Activated CD8-positive, alpha-beta T cell treated with anti-CD3 and anti-CD28 coated beads for 36 hours (primary cell): ENCODE results near the gene GALT. TPM values are rescaled to one million over a fixed set of nuclear protein-coding genes. Genes with fewer than 3 reads are reported as not detected.

Experiments used
- ATAC-seq: fragments of 200-7000 bp; cut with Tn5 transposase; one replicate; pipeline ENCODE4 v1.10.0; 2021; ENCODE audit warnings: mild to moderate bottlenecking, moderate library complexity
- CTCF ChIA-PET: fragments of 350-600 bp; sonication (Branson Sonifier 250); formaldehyde crosslinking; loops from one replicate; lab custom pipeline; 2021; ENCODE audit warnings: antibody characterized with exemption; lab: Charles Lee
- POLR2A ChIA-PET: fragments of 350-600 bp; sonication (Branson Sonifier 250); formaldehyde crosslinking; loops from one replicate; lab custom pipeline; 2021; ENCODE audit warnings: antibody characterized with exemption; lab: Charles Lee
- DNase-seq: peaks from one replicate; pipeline ENCODE4 v3.0.0-alpha.2; 2020
- H3K27ac Mint-ChIP-seq: one replicate; pipeline ENCODE4 v1.8.0; 2021; ENCODE audit warnings: mild to moderate bottlenecking, mixed read lengths
- H3K27me3 Mint-ChIP-seq: one replicate; pipeline ENCODE4 v1.8.0; 2021; ENCODE audit warnings: mixed read lengths
- H3K36me3 Mint-ChIP-seq: one replicate; pipeline ENCODE4 v1.8.0; 2021; ENCODE audit warnings: low read depth, mixed read lengths
- H3K4me1 Mint-ChIP-seq: one replicate; pipeline ENCODE4 v1.8.0; 2021; ENCODE audit warnings: low read depth, mixed read lengths
- H3K4me3 Mint-ChIP-seq: one replicate; pipeline ENCODE4 v1.8.0; 2021; ENCODE audit warnings: mild to moderate bottlenecking, moderate library complexity, mixed read lengths
- H3K9me3 Mint-ChIP-seq: one replicate; pipeline ENCODE4 v1.8.0; 2021; ENCODE audit warnings: mixed read lengths
- intact Hi-C: fragments of 100-400 bp; cut with micrococcal nuclease; formaldehyde crosslinking; loops from one replicate; pipeline ENCODE4 v1.10.0; 2022
- total RNA-seq, 2 experiments: library from RNA; stranded (reverse); gene quantifications; one replicate each; pipeline ENCODE4 v1.2.3, GENCODE V29; 2021
- TF ChIP-seq, protein P1 (sequence below): fragments of 200-600 bp; IDR thresholded peaks from one replicate; pipeline ENCODE4 v1.8.0; 2022; ENCODE audit warnings: antibody characterized with exemption, mild to moderate bottlenecking

The GALT gene
- total RNA-seq, 2 experiments from 2014 or later = 42.8 to 44.5 TPM

DNA sequence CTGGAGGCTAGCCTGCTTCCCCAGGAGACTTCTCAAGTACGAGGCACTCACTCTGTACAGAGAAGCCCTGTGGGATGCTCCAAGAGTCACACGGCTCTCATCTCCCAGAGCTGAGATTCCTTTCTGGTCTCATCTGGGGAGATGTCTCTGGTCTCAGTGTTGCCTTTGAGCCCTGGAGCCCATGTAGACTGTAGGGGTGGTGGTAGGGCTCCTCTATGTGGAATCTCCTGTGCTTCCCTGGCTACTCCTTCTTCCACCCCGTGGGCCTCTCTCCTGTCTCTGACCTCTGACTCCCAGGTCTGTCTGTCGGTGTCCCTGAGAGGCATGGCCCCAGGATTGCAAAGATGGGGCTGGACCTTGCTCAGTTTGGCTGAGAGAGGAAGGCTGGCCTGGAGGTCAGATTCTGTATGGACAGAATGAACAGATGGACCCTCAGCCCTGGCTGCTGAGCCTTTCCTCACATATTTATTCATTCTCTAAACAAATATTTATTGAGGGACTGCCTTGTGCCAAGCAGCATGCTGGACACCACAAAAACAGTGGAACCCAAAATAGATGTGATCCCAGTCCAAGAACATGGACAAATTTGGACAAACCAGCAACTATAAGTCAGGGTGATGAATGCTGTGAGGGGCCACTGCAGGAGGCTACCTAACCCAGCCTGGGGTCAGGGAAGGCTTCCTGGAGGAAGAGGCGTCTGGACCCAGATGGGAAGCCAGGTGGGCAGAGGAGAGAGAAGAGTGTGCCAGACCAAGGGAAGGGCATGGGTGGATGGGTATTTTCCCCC is 42.0 kb downstream of the GALT start:
- Mint-ChIP-seq H3K9me3 (no peaks in the 10 kb centered on the region), H3K27me3 (no peaks in the 10 kb centered on the region), H3K4me1 (peaks cover 6% of the 10 kb centered on the region), H3K36me3 (no peaks in the 10 kb centered on the region), H3K4me3 (no peak overlapping the region), H3K27ac (no peak overlapping the region)
- no peak for DNase-seq
- TF ChIP-seq, protein P1, sequence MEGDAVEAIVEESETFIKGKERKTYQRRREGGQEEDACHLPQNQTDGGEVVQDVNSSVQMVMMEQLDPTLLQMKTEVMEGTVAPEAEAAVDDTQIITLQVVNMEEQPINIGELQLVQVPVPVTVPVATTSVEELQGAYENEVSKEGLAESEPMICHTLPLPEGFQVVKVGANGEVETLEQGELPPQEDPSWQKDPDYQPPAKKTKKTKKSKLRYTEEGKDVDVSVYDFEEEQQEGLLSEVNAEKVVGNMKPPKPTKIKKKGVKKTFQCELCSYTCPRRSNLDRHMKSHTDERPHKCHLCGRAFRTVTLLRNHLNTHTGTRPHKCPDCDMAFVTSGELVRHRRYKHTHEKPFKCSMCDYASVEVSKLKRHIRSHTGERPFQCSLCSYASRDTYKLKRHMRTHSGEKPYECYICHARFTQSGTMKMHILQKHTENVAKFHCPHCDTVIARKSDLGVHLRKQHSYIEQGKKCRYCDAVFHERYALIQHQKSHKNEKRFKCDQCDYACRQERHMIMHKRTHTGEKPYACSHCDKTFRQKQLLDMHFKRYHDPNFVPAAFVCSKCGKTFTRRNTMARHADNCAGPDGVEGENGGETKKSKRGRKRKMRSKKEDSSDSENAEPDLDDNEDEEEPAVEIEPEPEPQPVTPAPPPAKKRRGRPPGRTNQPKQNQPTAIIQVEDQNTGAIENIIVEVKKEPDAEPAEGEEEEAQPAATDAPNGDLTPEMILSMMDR = no peak
- no peak for ATAC-seq
- intact Hi-C loops = no loop called here
- ChIA-PET POLR2A (interaction anchor here (1.5 kb wide), 1 partner anchor 31 kb away, joined by 3 read pairs; no protein-coding TSS in a partner anchor), CTCF (interaction anchor here (4.9 kb wide), 1 partner anchor 13 kb away, joined by 35 read pairs; no protein-coding TSS in a partner anchor)

DNA sequence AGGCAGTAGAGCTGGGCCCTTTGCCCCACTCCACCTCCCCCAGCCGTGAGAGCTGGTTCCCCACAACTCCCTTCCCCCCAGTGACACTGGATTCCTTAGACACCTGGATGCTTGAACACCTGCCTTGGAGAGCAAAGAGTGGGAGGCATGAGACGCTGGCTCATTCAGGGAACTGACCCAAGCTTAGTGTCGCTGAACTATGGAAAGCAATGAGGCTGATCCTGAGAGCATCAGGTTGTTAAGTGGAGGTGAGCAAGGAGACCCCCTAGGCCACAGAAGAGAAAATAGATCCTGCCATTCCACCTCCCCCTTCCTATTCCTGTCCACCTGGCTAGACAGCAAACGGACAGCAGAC is 42.6 kb downstream of the GALT start:
- no peak for ATAC-seq
- intact Hi-C loops = no loop called here
- POLR2A ChIA-PET = interaction anchor here (1.5 kb wide), 1 partner anchor 30 kb away, joined by 3 read pairs; no protein-coding TSS in a partner anchor
- Mint-ChIP-seq H3K4me3 (no peak overlapping the region), H3K27ac (no peak overlapping the region), H3K27me3 (no peaks in the 10 kb centered on the region), H3K36me3 (no peaks in the 10 kb centered on the region), H3K4me1 (peaks cover 4% of the 10 kb centered on the region), H3K9me3 (no peaks in the 10 kb centered on the region)
- CTCF ChIA-PET = interaction anchor here (1.3 to 4.9 kb wide), 2 partner anchors 12 to 13 kb away, joined by 3 to 35 read pairs; no protein-coding TSS in a partner anchor
- DNase-seq = no peak
- TF ChIP-seq, protein P1 = no peak

DNA sequence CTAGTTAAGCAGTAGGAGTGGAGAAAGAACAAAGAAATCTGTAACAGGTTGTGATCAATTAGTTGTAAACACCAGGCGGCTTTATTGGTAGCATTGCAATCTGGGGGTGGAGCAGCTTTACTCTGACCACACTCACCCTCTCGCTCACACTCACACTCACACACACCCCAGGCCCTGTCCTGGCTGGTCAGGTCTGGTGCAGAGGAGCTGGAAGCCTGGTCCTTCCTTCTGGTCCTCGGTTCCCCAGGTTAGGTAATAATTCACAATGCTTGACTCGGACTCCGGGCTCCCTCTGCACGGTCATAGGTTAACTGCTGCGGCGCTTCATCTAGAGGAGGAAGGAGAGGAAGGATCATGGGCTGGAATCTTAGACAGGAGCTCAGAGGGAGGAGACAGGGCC is 43.0 kb downstream of the GALT start:
- no peaks in the 10 kb centered on the region for H3K9me3 Mint-ChIP-seq
- H3K27ac Mint-ChIP-seq = no peak overlapping the region
- ATAC-seq (no peak), DNase-seq (no peak)
- POLR2A ChIA-PET = interaction anchor here (1.5 kb wide), 1 partner anchor 30 kb away, joined by 3 read pairs; no protein-coding TSS in a partner anchor
- CTCF ChIA-PET = interaction anchor here (0.8 to 4.9 kb wide), 3 partner anchors 12 to 14 kb away, joined by 3 to 35 read pairs (median 6); no protein-coding TSS in a partner anchor
- no peaks in the 10 kb centered on the region for H3K4me1 Mint-ChIP-seq
- no peaks in the 10 kb centered on the region for H3K27me3 Mint-ChIP-seq
- TF ChIP-seq, protein P1 = no peak
- H3K36me3 Mint-ChIP-seq = no peaks in the 10 kb centered on the region
- H3K4me3 Mint-ChIP-seq = no peak overlapping the region
- intact Hi-C loops = no loop called here

DNA sequence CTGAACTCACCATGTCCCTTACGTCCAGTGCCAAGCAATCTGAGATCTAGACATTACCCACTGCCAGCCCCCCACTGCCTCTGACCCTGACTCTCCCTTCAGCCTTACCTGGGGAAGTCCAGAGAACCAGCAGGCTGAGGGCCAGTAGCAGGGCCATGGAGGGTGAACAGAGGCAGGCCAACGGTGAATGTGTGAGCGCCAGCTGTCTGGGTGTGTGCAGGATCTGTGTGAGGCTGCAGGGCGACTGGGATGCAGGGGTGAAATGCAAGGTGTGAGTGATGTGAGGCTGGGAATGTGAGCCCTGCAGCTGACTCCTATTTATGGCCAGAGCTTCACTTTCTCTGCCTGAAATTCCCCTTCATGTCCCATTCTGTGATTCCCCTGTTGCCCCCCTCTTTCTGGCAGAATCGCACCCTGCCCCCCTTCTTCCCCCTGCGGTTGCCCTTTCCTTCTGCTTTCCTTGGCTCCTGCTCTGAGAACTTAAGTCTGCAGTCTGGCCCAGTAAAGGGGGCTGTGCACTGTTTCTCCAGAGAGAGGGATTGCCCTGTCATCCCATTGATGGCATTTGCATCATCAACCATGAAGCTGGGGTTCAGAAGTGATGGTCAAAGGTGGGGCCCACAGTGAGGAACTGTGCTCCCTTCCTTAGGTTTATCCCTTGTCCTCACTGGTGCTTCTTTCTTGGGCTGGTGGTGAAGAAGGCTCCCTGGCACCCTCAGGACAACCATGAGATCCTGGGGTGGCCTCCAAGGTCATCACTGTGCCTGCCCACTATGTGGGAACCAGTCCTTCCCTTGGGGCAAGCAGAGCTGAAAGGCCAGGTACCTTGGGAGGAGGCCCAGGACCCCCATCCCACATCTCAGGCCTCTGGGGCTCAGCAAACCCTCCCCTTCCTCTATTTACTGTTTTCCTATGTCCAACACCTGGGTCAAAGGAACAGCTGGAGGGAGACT is 44.8 kb downstream of the GALT start, which contains the start of gene CCL19:
Gene CCL19, minus strand, starts transcription at position 294 of the 953 bp plus-strand sequence. Its CDS starts 137 bp downstream, at position 157.
- POLR2A ChIA-PET = interaction anchor here (0.9 kb wide), 1 partner anchor 58 kb away, joined by 3 read pairs; no protein-coding TSS in a partner anchor
- H3K27me3 Mint-ChIP-seq = peaks cover 4% of the 10 kb centered on the region
- TF ChIP-seq, protein P1 = no peak

More for the DNA sequence above, 44.8 kb downstream of the GALT start, which contains the start of gene CCL19:
- ATAC-seq (no peak), DNase-seq (no peak)
- CTCF ChIA-PET = interaction anchor here (1.8 to 4.3 kb wide), 2 partner anchors 10 to 69 kb away, joined by 4 to 33 read pairs; no protein-coding TSS in a partner anchor
- no peaks in the 10 kb centered on the region for H3K4me1 Mint-ChIP-seq
- H3K36me3 Mint-ChIP-seq = no peaks in the 10 kb centered on the region
- intact Hi-C loops = no loop called here
- no peaks in the 10 kb centered on the region for H3K9me3 Mint-ChIP-seq
- H3K4me3 Mint-ChIP-seq = no peak within 1 kb of the TSS
- H3K27ac Mint-ChIP-seq = no peak within 1 kb of the TSS
